ENCODE results near the gene TXNDC11.

TXNDC11 gene

DNA sequence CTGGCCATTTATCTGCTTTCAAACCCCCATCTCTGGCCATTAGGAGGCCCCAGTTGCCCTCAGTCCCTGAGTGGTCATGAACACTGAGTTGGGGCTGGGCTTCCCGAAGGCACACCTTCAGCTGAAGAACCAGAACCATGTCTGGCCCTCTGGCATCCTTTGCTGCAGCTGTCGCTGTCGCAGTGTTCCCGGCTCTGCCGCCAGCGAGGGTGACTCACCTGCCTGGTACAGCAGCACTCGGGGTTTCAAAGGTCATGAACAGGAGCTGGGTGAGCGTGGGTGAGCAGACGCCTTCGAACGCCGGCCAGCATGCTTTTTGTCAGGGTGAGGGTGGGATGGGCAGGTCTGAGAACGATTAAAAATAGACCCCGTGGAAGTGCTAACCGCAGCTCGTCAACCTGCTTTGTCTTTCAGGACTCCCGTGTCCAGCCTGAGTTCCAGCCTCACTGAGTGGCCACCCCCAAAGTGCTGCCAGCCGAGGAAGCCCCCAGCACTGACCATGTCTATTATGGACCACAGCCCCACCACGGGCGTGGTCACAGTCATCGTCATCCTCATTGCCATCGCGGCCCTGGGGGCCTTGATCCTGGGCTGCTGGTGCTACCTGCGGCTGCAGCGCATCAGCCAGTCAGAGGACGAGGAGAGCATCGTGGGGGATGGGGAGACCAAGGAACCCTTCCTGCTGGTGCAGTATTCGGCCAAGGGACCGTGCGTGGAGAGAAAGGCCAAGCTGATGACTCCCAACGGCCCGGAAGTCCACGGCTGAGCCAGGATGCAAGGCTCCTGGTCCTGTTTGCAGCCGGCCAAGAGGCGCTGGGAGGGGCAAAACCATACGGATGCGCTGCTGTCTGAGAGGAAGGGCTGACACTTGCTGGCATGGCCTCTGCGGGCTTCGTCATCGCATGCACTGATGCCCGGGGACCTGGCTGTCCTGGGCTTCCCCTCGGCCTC, 66.8 kb downstream of the TXNDC11 start:
- DNase-seq (ENCODE audit: low read depth in 2 of 2, low spot score in 1 of 2) = no peak

DNA sequence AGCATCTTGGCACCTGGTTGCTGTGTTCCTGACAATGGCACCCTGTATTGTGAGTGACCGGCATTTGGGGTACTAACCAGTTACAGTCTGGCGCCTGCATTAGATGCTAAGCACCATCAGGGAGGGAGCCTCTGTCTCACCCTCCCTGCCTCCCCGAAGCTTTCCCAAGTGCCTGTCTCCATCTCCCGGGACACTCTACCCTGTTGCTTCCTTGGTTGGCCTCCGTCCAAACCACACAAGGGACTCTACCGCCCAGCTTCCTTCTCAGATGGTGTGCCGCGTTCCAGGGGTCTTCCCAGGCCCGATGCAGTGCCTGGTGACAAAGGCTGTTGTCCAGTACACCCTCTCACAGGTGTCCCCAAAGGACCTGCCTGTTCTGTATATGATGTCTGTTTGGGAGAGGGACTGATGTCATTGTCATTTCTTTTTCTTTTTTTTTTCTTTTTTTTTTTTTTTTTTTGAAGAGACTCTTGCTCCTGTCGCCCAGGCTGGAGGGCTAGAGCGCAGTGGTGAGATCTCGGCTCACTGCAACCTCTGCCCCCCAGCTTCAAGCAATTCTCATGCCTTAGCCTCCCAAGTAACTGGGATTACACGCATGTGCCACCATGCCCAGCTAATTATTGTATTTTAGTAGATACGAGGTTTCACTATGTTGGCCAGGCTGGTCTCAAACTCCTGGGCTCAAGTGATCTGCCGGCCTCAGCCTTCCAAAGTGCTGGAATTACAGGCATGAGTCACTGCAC, 67.7 kb downstream of the TXNDC11 start:
- no peak for DNase-seq (ENCODE audit: low read depth in 2 of 2, low spot score in 1 of 2)

GRCh38 chr16:11674001-11674817, 68.4 kb downstream of the TXNDC11 start:
- DNase-seq (ENCODE audit: low read depth in 2 of 2, low spot score in 1 of 2) = no peak

DNA sequence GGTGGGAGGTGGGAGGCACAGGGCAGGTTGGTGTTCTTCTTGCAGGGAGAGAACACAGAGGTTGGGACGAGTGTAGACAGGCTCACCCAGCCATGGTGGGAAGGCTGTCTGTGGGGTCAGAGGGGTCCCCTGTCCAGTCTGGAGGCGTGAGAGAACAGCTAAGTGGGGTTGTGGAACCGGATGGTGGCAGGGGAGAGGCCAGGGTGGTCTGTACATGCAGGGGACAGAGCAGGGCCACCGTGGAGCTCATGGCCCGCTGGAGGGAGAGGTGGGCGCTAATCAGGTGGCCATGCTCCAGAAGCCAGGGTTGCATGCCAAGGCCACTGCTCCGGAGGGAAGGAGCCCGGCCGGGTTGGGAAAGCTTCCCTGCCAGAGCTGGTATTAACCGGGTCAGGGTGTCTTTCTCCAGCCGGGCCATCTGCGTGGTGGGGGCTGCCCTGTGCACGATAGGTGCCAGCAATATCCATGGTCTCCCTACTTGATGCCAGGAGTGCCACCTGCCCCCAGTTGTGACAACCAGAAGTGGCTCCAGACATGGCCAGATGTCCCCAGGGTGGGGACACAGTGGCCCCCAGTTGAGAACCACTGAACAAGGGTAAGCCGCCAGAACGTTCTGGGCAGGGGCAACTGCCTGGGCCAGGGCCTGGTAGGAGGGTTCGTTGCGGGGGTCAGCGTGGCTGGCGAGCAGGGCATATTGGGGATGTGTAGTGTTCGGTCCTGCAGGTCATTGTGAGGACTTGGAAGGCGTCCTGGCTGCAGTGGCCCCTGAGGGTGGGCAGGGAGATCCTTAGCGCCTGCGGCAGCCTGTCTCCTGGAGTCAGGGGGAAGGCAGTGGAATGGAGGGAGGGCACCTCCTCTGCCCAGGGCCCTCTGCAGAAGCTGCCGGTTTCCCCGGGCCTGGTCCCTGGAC, 69.3 kb downstream of the TXNDC11 start:
- no peak for DNase-seq (ENCODE audit: low read depth in 2 of 2, low spot score in 1 of 2)

- DNase-seq (ENCODE audit: low read depth in 2 of 2, low spot score in 1 of 2) = no peak
Measured at GRCh38 chr16:11672206-11673090, 70.2 kb downstream of the TXNDC11 start.

DNA sequence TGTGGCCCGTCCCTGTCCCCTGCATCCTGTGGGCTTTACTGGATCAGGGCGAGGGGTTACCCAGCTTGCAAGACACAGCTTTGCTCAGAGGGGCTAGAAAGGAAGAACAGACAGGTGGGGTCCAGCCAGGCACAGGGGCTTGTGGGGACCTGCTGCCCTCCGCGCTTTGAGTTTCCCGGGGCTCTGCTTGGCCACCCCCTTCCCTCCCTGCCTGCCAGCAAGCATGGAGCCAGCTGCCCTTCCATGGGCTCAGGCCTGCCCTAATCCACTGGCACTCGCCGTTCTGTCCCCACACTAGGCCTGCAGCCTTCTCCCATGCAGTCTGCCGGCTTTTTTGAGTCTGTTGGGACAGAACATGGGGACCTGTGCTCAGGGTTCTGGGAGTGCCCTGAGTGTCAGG, 71.0 kb downstream of the TXNDC11 start:
- no peak for DNase-seq (ENCODE audit: low read depth in 2 of 2, low spot score in 1 of 2)

GRCh38 chr16:11671271-11671670, 71.4 kb downstream of the TXNDC11 start:
- DNase-seq (ENCODE audit: low read depth in 2 of 2, low spot score in 1 of 2) = no peak

GRCh38 chr16:11670171-11671131, 72.2 kb downstream of the TXNDC11 start:
- no peak for DNase-seq (ENCODE audit: low read depth in 2 of 2, low spot score in 1 of 2)

- DNase-seq (ENCODE audit: low read depth in 2 of 2, low spot score in 1 of 2) = no peak
Measured at GRCh38 chr16:11669380-11670146, 73.1 kb downstream of the TXNDC11 start.

DNA sequence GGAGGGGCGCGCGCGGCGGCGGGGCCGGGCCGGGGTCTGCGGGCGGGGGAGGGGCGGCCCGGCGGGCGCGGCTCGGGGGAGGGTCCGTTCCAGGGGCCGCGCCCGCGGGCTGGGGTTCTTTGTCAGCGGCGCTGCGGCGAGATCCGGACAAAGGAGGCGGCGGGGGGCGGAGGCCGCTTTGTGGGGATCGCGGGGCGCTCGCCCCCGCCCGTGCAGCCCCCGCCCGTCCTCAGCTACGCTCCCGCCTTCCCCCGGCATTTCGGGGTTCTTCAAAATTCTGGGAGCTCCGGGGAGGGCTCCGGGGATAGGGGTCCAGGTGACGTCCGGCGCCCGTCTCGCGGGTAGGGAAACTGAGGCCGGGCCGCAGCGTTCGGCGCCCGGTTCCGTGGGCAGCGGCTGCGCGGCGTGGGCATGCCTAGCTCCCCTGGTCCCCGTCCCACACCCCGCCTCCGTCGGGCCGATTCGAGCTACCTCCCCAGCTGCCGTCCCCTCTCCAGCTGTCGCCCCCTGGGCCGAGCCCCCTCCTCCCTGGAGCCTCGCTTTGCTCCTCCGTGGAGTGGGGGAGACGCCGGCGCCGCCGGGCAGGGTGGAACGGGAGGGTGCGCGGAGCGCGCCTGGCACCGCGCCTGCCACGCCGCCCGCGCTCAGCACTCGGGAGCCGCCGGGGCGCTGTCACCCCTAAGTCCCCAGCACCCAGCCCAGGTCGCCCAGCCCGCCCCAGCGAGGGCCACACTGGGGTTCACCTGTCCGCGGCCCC, 73.9 kb downstream of the TXNDC11 start:
- no peak for DNase-seq (ENCODE audit: low read depth in 2 of 2, low spot score in 1 of 2)

GRCh38 chr16:11667824-11668622, 74.6 kb downstream of the TXNDC11 start, which contains the start of gene SNN:
Gene SNN (plus strand): TSS chr16:11668455. CDS start chr16:11676060, 7,605 bp downstream.
- DNase-seq (ENCODE audit: low read depth in 2 of 2, low spot score in 1 of 2) = peak; percentile 62 to 73

- DNase-seq (ENCODE audit: low read depth in 2 of 2, low spot score in 1 of 2) = no peak
Measured at GRCh38 chr16:11667221-11667823, 75.3 kb downstream of the TXNDC11 start.

DNA sequence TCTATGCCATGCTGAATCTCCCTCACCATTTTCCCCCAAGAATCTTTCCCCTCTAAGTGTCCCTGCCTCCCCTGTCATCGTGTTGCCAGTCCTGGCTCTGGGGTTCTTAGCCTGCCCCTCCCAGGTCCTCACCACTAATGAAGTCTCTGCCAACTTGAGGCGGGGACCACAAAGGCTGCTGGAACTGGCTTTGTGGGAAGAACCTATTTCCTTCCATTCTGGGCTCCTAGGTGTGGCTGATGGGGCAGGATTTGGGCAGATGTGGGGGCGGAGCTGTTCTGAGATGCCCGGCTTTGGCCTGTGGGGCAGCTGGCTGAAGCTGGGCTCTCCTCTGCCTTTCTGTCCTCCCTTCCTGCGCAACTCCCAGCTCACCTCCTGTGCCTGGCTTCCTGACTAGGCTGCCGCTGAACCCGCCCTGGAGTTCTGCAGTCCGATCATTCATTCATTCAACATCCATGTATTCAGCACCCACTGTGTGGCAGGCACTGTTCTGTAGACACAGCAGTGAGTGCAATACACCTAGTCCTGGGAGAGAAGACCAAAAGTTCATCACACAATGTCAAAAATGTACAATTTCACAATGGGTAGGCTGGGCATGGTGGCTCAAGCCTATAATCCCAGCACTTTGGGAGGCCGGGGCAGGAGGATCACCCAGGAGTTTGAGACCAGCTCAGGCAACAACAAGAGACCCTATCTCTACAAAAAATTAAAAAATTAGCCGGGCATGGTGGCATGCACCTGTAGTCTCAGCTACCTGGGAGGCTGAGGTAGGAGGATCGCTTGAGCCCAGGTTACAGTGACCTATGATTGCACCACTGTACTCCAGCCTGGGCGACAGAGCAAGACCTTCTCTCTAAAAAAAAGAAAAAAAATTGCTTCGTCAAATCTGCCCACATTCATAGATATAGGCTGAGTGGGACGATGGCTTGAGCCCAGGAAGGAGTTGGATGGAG, 76.3 kb downstream of the TXNDC11 start:
- DNase-seq (ENCODE audit: low read depth in 2 of 2, low spot score in 1 of 2) = no peak

- DNase-seq (ENCODE audit: low read depth in 2 of 2, low spot score in 1 of 2) = no peak
Measured at GRCh38 chr16:11665071-11665491, 77.6 kb downstream of the TXNDC11 start.
